Measurements from ENCODE around the gene CARM1.

Gene CARM1

GRCh38 chr19:10830370-10830769, 41.0 kb upstream of the CARM1 start:
- H3K27me3 ChIP-seq (ENCODE audit: low read length): no peaks in the 10 kb centered on the region
- peaks cover 12% of the 10 kb centered on the region; the same call in 1 of the 2 replicates for H3F3A ChIP-seq (ENCODE audit: insufficient read depth)
- no peaks in the 10 kb centered on the region for H4K20me1 ChIP-seq (ENCODE audit: low read depth, low read length)
- no peak overlapping the region for H3K27ac ChIP-seq (ENCODE audit: low read depth, low read length)
- no peak overlapping the region for H3K9ac ChIP-seq (ENCODE audit: low read length)
- H2AFZ ChIP-seq (ENCODE audit: low read depth, low read length, severe bottlenecking): no peak overlapping the region
- no peaks in the 10 kb centered on the region for H3K9me2 ChIP-seq (replicated peaks; ENCODE audit: insufficient read depth, low read length)
- TF ChIP-seq CTCF (IDR thresholded peaks at IDR 0.05; ENCODE audit: insufficient read depth, low read length, poor library complexity, severe bottlenecking) (no peak), EZH2phosphoT487 (conservative IDR thresholded peaks at IDR 0.05; ENCODE audit: low read length) (no peak)
- no peaks in the 10 kb centered on the region for H3K79me2 ChIP-seq (ENCODE audit: insufficient read depth, low read length)
- no peak overlapping the region for H3K4me2 ChIP-seq (ENCODE audit: low read depth, low read length, poor library complexity, severe bottlenecking)
- no peak overlapping the region for H3K4me3 ChIP-seq (ENCODE audit: insufficient read depth, low read length, poor library complexity, severe bottlenecking)
- no peaks in the 10 kb centered on the region; the same call in 1 of the 2 replicates for H3K36me3 ChIP-seq (ENCODE audit: low read length)
- H3K9me3 ChIP-seq (ENCODE audit: insufficient read depth, low read length): no peaks in the 10 kb centered on the region

GRCh38 chr19:10830931-10831779, 40.2 kb upstream of the CARM1 start:
- Histone ChIP-seq H4K20me1 (ENCODE audit: low read depth, low read length) (no peaks in the 10 kb centered on the region), H3K36me3 (ENCODE audit: low read length) (no peaks in the 10 kb centered on the region), H3K27ac (ENCODE audit: low read depth, low read length) (no peak overlapping the region), H3F3A (ENCODE audit: insufficient read depth) (peaks cover 12% of the 10 kb centered on the region; the same call in 1 of the 2 replicates), H3K79me2 (ENCODE audit: insufficient read depth, low read length) (no peaks in the 10 kb centered on the region), H3K9ac (ENCODE audit: low read length) (no peak overlapping the region), H3K4me3 (ENCODE audit: insufficient read depth, low read length, poor library complexity, severe bottlenecking) (no peak overlapping the region), H3K9me3 (ENCODE audit: insufficient read depth, low read length) (no peaks in the 10 kb centered on the region), H3K9me2 (replicated peaks; ENCODE audit: insufficient read depth, low read length) (no peaks in the 10 kb centered on the region), H3K4me2 (ENCODE audit: low read depth, low read length, poor library complexity, severe bottlenecking) (no peak overlapping the region), H3K27me3 (ENCODE audit: low read length) (no peaks in the 10 kb centered on the region), H2AFZ (ENCODE audit: low read depth, low read length, severe bottlenecking) (no peak overlapping the region)
- no peak for TF ChIP-seq CTCF (IDR thresholded peaks at IDR 0.05; ENCODE audit: insufficient read depth, low read length, poor library complexity, severe bottlenecking)
- no peak for TF ChIP-seq EZH2phosphoT487 (conservative IDR thresholded peaks at IDR 0.05; ENCODE audit: low read length)

GRCh38 chr19:10831987-10832938, 39.1 kb upstream of the CARM1 start:
- Histone ChIP-seq H4K20me1 (ENCODE audit: low read depth, low read length) (no peaks in the 10 kb centered on the region), H3K9ac (ENCODE audit: low read length) (no peak overlapping the region), H3K9me3 (ENCODE audit: insufficient read depth, low read length) (no peaks in the 10 kb centered on the region), H3K36me3 (ENCODE audit: low read length) (no peaks in the 10 kb centered on the region), H3K9me2 (replicated peaks; ENCODE audit: insufficient read depth, low read length) (no peaks in the 10 kb centered on the region), H3K4me2 (ENCODE audit: low read depth, low read length, poor library complexity, severe bottlenecking) (no peak overlapping the region), H3F3A (ENCODE audit: insufficient read depth) (peaks cover 12% of the 10 kb centered on the region), H2AFZ (ENCODE audit: low read depth, low read length, severe bottlenecking) (no peak overlapping the region), H3K79me2 (ENCODE audit: insufficient read depth, low read length) (no peaks in the 10 kb centered on the region), H3K27ac (ENCODE audit: low read depth, low read length) (no peak overlapping the region), H3K27me3 (ENCODE audit: low read length) (no peaks in the 10 kb centered on the region), H3K4me3 (ENCODE audit: insufficient read depth, low read length, poor library complexity, severe bottlenecking) (no peak overlapping the region)
- no peak for TF ChIP-seq CTCF (IDR thresholded peaks at IDR 0.05; ENCODE audit: insufficient read depth, low read length, poor library complexity, severe bottlenecking)
- TF ChIP-seq EZH2phosphoT487 (conservative IDR thresholded peaks at IDR 0.05; ENCODE audit: low read length): no peak

Measured in SU-DHL-6 (cell line).